Renal cortical epithelial cell (primary cell): Measurements from ENCODE around the gene GPX8. TPM values are rescaled to one million over a fixed set of nuclear protein-coding genes. Genes with fewer than 3 reads are reported as not detected.

Experiments used
- DNase-seq: peaks from one replicate; pipeline ENCODE4 v3.0.0-alpha.2; 2011; ENCODE audit warnings: low read depth
- total RNA-seq: library from RNA; depleted of rRNA; stranded (reverse); fragments of >200 nt; gene quantifications from 2 replicates; pipeline ENCODE4 v1.2.3, GENCODE V29; 2014

The GPX8 gene
- total RNA-seq, 1 donor from 2014 or later, result 66.2 TPM

DNA sequence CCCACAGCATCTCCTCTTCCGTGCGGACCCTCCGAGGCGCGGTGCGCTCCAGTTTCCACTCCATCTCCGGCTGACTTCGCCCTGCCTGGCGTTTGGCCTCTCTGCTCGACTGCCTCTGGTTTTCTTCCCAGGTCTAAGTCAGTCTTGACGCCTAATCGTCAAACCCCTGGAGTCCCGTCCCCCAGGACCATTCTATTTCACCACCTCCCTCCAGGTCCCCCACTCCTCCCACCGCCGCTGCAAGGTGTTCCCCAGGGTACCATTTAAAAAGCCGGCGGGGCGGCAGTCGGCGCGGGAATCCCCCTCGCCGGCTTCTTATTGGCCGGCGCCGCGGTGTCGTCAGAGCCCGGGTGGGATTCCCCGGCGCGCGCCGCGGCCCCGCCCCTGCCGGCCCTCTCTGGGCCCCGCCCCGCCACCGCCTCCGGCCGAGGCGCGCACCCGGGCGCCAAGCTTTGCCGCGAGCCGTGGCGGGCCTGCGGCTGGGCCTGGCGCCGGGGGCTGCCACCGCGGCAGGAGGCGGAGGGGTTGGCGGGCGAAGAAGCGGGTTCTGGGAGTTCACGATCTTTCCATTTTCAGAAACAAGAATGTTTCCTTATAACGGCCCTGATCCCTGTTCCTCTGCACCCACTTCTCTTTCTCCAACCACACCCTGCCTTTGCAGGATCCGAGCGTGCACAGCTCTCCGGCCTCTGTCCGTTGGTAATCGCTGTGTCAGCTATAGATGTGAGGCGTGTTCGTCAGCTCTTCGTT is 13.1 kb downstream of the GPX8 start, which contains the start of gene CDC20B:
TSS of gene CDC20B (minus strand) at position 241 of the 750 bp plus-strand sequence. CDS start at position 64, 177 bp downstream.
- DNase-seq, result peak; percentile 34

GRCh38 chr5:55173687-55174230 is 13.8 kb downstream of the GPX8 start:
- DNase-seq, result no peak

DNA sequence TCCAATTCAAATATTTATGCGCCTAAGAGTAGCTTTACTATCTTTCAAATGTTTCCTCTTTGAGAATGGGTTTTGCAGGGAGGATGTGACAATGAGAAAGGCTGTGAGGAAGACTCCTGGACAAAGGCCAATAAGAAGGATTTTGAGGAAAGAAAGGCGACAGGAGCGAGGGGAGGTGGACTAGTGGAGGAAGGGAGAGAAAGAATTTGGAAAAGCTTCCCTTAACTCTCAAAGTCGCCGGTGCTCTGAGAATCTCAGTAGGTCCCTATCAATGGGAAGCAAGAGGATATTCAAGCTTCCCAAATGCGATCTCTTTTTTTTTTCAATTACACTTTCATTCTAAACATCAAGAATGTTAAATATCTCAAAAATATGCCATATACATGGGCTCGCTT is 15.8 kb downstream of the GPX8 start:
- no peak for DNase-seq

DNA sequence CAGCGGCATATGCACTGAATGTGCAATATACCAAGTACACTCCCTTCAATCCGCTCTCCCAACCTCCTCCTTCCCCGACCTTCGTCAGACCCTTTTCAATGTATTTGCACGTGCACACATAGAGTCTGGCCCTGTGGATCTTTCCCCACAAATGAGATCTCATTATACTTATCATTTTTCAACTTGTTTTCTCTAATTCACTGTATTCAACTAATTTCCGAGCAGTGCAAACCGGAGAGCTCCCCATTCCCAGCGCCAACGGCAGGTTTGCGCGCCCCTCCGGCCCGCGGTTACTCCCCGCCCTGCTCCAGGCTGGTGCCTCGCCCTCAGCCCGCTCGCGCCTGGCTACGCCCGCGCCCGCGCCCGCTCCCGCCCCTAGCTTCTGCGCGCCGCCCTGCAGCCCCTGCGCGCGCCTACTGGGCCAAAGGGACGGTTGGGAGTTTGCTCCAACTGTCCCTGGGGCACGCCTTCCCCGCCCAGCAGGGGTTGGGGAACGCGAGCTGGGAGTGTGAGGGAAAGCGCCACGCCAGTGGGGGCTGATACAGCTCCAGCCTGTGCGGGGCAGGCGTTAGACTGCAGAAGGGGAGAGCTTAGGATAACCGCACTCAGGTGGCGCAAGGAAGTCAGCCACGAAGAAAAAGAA is 16.3 kb downstream of the GPX8 start:
- DNase-seq, result no peak

DNA sequence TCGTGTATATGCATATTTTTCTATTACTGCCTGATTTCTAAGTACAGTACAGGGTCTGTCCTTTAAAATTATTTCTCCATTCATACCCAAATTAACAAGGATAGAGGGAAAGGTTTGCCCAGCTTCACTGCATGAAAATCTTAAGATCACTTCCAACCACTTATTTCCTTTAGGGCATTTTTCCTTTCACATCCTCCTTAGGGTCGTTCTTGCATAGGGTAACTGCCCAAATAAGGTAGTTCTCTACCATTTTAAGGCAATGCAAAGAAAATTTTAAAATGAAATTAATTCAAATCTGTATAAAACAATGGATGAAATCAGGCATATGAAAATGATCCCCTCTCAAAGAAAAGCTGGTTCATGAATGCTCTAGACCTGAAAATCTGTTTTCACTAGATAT is 17.1 kb downstream of the GPX8 start:
- DNase-seq, result no peak

- no peak for DNase-seq
These were observed 20.0 kb downstream of the GPX8 start for GRCh38 chr5:55180016-55180415.

DNA sequence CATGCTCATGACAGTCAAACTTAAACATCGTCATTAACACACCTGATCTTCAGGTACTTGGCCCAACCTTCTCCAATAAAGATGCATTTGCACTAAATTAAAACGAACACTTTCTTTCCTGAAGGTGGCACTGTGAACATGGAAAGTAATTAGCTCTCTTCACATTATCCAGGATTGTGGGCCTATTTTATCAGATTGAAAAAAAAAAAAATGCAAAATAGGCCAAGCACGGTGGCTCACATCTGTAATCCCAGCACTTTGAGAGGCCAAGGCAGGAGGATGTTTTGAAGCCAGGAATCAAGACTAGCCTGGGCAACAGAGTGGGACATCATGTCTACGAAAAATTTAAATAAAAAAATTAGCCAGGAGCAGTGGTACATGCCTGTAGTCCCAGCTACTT is 27.4 kb downstream of the GPX8 start:
- DNase-seq, result peak; percentile 51

DNA sequence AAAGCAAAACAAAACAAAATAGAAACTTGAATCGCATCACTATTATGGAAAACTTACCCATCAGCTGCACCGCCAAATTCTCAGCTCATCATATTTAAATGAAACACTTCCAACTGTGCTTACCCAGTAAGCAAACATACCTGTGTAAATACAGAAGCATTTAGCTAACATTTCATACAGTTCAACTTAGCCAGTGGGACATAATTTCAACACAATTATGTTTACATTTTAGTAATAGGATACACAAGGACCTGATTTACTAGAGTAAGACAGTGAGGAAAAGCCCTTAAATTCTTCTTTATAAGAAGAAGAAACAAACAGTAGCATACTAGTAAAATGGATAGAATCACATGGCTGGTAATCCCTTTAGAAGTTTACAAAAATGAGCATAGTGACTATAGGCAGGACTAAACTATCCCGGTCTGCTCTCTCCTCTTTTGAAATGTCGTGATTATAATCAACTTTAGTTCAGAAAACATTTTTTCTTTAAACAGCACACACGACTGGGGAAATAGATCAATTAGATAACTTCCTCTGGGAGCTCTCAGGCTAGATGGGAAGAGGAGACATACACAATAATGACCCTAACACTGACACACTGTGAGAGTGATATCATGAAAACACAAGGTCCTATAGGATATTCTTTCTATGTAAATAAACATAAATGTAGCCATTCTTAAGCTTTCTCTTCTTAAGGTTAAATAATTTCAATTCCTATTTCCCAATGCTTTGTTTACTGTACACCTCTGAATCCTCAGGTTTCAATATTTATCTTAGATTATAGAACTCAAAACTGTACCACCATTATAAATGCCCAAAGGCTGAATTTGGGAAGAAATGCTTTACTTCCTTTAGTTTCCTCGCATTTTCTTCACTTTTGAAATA is 28.9 kb downstream of the GPX8 start:
- no peak for DNase-seq

- DNase-seq, result peak; percentile 9
These were observed 31.2 kb downstream of the GPX8 start for GRCh38 chr5:55191165-55191564.

GRCh38 chr5:55205001-55205400 is 45.0 kb downstream of the GPX8 start:
- no peak for DNase-seq

DNA sequence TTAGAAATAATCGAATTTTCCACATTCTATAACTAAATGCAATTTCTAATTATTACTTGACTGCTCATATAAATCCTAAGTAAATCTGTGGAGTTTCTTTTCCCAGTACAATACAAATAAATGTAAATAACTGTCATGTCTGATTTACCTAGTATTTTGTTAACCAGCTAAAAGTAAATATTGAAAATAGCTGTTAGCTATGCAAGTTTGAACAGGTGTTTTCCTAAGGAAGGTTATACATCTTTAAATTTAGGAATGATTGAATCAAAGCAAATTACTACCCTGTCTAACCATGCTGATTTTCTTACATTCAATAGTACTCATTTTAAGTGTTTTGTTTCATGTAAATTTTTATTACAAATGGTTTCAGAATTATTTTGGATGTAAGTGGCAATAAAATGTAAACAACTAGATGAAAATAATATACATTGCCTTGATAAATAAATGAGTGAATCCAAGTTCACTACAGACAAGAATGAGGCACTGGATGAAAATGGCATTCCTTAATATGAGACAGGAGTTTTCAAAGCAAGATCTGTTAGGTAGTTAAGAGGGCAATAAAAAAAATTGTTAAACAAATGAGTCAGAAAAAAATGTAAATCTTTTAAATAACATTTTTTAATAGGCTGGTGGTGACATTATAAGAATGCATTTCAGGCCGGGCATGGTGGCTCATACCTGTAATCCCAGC is 51.4 kb downstream of the GPX8 start:
- no peak for DNase-seq

Other genes with a start within 250 kb of the GPX8 start
- 0.05 TPM in 1 of 2 replicates, not detected in the other for gene ESM1, start 174.6 kb upstream of the GPX8 start, total RNA-seq
- gene GZMK, start 135.9 kb upstream of the GPX8 start, total RNA-seq, result not detected in 2 replicates
- gene GZMA, start 57.5 kb upstream of the GPX8 start, total RNA-seq, result not detected in 2 replicates
- 0.52 TPM in 1 of 2 replicates, not detected in the other for gene CDC20B, start 13.0 kb downstream of the GPX8 start, total RNA-seq
- 0.20 TPM in 1 of 2 replicates, not detected in the other for gene MCIDAS, start 67.1 kb downstream of the GPX8 start, total RNA-seq
- gene CCNO, start 73.4 kb downstream of the GPX8 start, total RNA-seq, result 2.7 and 3.3 TPM in 2 replicates
- gene DHX29, start 147.5 kb downstream of the GPX8 start, total RNA-seq, result 23.4 and 39.8 TPM in 2 replicates
- 138 and 161 TPM in 2 replicates for gene MTREX, start 147.8 kb downstream of the GPX8 start, total RNA-seq